ENCODE data around the gene ALPK1. TPM values are rescaled to one million over a fixed set of nuclear protein-coding genes. Genes with fewer than 3 reads are reported as not detected.
"Not testable (repeated sequence)": the region's sequence is repeated elsewhere in the genome, so short reads cannot be mapped to it uniquely, and the experiment has no call there.

The ALPK1 gene
- total RNA-seq, 1 experiment from 2014 or later: 11.8 TPM

- H3K36me3 ChIP-seq (ENCODE audit: insufficient read depth, low read length, poor library complexity, severe bottlenecking): no peaks in the 10 kb centered on the region
- TF ChIP-seq EZH2 (IDR thresholded peaks at IDR 0.05; ENCODE audit: borderline replicate concordance, low read depth, low read length, poor library complexity, severe bottlenecking) (no peak), CTCF (conservative IDR thresholded peaks at IDR 0.05; ENCODE audit: low read depth, low read length) (no peak)
- no peak for DNase-seq (ENCODE audit: low spot score)
- intact Hi-C loops (cut with micrococcal nuclease; ENCODE audit: unreplicated experiment): no loop called here
- H3K27ac ChIP-seq (ENCODE audit: low read depth, low read length, poor library complexity, severe bottlenecking): no peak overlapping the region
- H3K9me3 ChIP-seq (ENCODE audit: low read depth, low read length, poor library complexity, severe bottlenecking): no peaks in the 10 kb centered on the region
- no TSS peak for BruUV-seq (replicated peaks)
- ChIA-PET POLR2A (ENCODE audit: low non-redundant PET) (no interaction called here), CTCF (no interaction called here)
- H3K4me1 ChIP-seq (ENCODE audit: insufficient read depth, low read length, poor library complexity, severe bottlenecking): no peaks in the 10 kb centered on the region
- H3K27me3 ChIP-seq (replicated peaks; ENCODE audit: insufficient read depth, low read depth, low read length, poor library complexity): no peaks in the 10 kb centered on the region
- no peak overlapping the region for H3K4me3 ChIP-seq (ENCODE audit: low read depth, low read length, poor library complexity, severe bottlenecking)
Measured at GRCh38 chr4:112473985-112474384, 176.8 kb downstream of the ALPK1 start.

GRCh38 chr4:112485930-112486329 is 188.8 kb downstream of the ALPK1 start:
- TF ChIP-seq CTCF (conservative IDR thresholded peaks at IDR 0.05; ENCODE audit: low read depth, low read length) (no peak), EZH2 (IDR thresholded peaks at IDR 0.05; ENCODE audit: borderline replicate concordance, low read depth, low read length, poor library complexity, severe bottlenecking) (no peak)
- Histone ChIP-seq H3K4me1 (ENCODE audit: insufficient read depth, low read length, poor library complexity, severe bottlenecking) (no peaks in the 10 kb centered on the region), H3K36me3 (ENCODE audit: insufficient read depth, low read length, poor library complexity, severe bottlenecking) (no peaks in the 10 kb centered on the region), H3K27ac (ENCODE audit: low read depth, low read length, poor library complexity, severe bottlenecking) (no peak overlapping the region), H3K4me3 (ENCODE audit: low read depth, low read length, poor library complexity, severe bottlenecking) (no peak overlapping the region), H3K9me3 (ENCODE audit: low read depth, low read length, poor library complexity, severe bottlenecking) (no peaks in the 10 kb centered on the region), H3K27me3 (replicated peaks; ENCODE audit: insufficient read depth, low read depth, low read length, poor library complexity) (no peaks in the 10 kb centered on the region)
- DNase-seq (ENCODE audit: low spot score): no peak
- no TSS peak for BruUV-seq (replicated peaks)
- ChIA-PET CTCF (no interaction called here), POLR2A (ENCODE audit: low non-redundant PET) (no interaction called here)
- intact Hi-C loops (cut with micrococcal nuclease; ENCODE audit: unreplicated experiment): no loop called here

- H3K4me1 ChIP-seq (ENCODE audit: insufficient read depth, low read length, poor library complexity, severe bottlenecking); H3K27me3 ChIP-seq (replicated peaks; ENCODE audit: insufficient read depth, low read depth, low read length, poor library complexity); CTCF ChIA-PET; POLR2A ChIA-PET (ENCODE audit: low non-redundant PET); H3K4me3 ChIP-seq (ENCODE audit: low read depth, low read length, poor library complexity, severe bottlenecking); H3K27ac ChIP-seq (ENCODE audit: low read depth, low read length, poor library complexity, severe bottlenecking); BruUV-seq (replicated peaks); intact Hi-C loops (cut with micrococcal nuclease; ENCODE audit: unreplicated experiment); DNase-seq (ENCODE audit: low spot score); H3K36me3 ChIP-seq (ENCODE audit: insufficient read depth, low read length, poor library complexity, severe bottlenecking); H3K9me3 ChIP-seq (ENCODE audit: low read depth, low read length, poor library complexity, severe bottlenecking): not testable (repeated sequence)
Measured at GRCh38 chr4:112490808-112491207, 193.6 kb downstream of the ALPK1 start.

Other genes with a start within 250 kb of the ALPK1 start
- gene FAM241A, start 151.9 kb upstream of the ALPK1 start, total RNA-seq (2021): 1.4 and 1.5 TPM in 2 replicates
- gene AP1AR, start 65.6 kb upstream of the ALPK1 start, total RNA-seq (2021): 24.9 and 30.0 TPM in 2 replicates
- 9.1 and 11.4 TPM in 2 replicates for gene TIFA, start 11.5 kb upstream of the ALPK1 start, total RNA-seq (2021)
- gene NEUROG2, start 218.8 kb downstream of the ALPK1 start, total RNA-seq (2021): not detected in 2 replicates

Measured in A673 (cell line).